ENCODE data around the gene PILRA. TPM values are rescaled to one million over a fixed set of nuclear protein-coding genes. Genes with fewer than 3 reads are reported as not detected.

The PILRA gene
- polyA plus RNA-seq, 1 of the 3 experiments (the other 2 are of a cell fraction): 0.89 TPM

DNA sequence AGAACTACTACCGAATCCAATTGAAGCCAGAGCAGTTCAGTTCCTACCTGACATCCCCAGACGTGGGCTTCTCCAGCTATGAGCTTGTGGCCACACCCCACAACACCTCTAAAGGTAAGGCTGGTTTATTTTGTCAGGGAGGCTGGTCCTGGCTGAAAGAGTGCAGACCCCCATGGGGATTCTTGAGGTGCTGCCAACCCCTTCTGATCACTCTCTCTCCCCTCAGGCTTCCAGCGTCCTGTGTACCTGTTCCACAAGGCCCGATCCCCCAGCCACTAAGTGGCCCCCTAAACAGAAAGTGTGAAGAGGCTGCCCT, 59.9 kb downstream of the PILRA start:
- no peak overlapping the region for H2AFZ ChIP-seq (ENCODE audit: low read depth)
- POLR2A ChIA-PET: no interaction called here

More for the DNA sequence above, 59.9 kb downstream of the PILRA start:
- DNase-seq: no peak
- WGBS (ENCODE audit: low lambda C conversion rate): 84% methylated on average over 4 of the region's 4 CpGs
- H4K20me1 ChIP-seq (ENCODE audit: insufficient read depth): peaks cover 13% of the 10 kb centered on the region
- H3K9me2 ChIP-seq: no peaks in the 10 kb centered on the region
- no peaks in the 10 kb centered on the region for H3K27me3 ChIP-seq (ENCODE audit: insufficient read depth)
- CTCF ChIA-PET: interaction anchor here (1.2 to 2.3 kb wide), 3 partner anchors 17 to 200 kb away, joined by 3 to 14 read pairs (median 3); no protein-coding TSS in a partner anchor
- H3K9ac ChIP-seq: no peak overlapping the region
- peaks cover 63% of the 10 kb centered on the region for H3K79me2 ChIP-seq (ENCODE audit: insufficient read depth)
- no peak overlapping the region for H3K4me2 ChIP-seq
- peaks cover 30% of the 10 kb centered on the region for H3F3A ChIP-seq (replicated peaks; ENCODE audit: insufficient read depth)
- peaks cover 23 to 47% of the 10 kb centered on the region in 2 experiments; a peak in 3 of 4 replicates for H3K4me1 ChIP-seq (ENCODE audit: control insufficient read depth in 1 of 2, insufficient read depth in 2 of 2, low read depth in 1 of 2, low read length in 1 of 2)
- H3K9me3 ChIP-seq: no peaks in the 10 kb centered on the region
- H3K36me3 ChIP-seq (replicated peaks in 1 of 2; ENCODE audit: control insufficient read depth in 1 of 2, insufficient read depth in 2 of 2, low read length in 1 of 2): peaks cover 41 to 43% of the 10 kb centered on the region in 2 experiments
- peak overlapping the region; percentile 2 to 99; a peak in 1 of 4 replicates for H3K27ac ChIP-seq (ENCODE audit: low read depth in 2 of 2, low read length in 1 of 2)
- no peak overlapping the region for H3K4me3 ChIP-seq (ENCODE audit: low read depth in 2 of 2, low read length in 1 of 2)
- TF ChIP-seq JUND (IDR thresholded peaks at IDR 0.05) (no peak), ELF1 (IDR thresholded peaks at IDR 0.05) (no peak), NRF1 (IDR thresholded peaks at IDR 0.05; ENCODE audit: low read depth, low read length) (no peak), NFIC (IDR thresholded peaks at IDR 0.05; ENCODE audit: borderline replicate concordance) (no peak), RAD21 (IDR thresholded peaks at IDR 0.05; ENCODE audit: low read length) (no peak), TAF1 (IDR thresholded peaks at IDR 0.05; ENCODE audit: borderline replicate concordance, low read depth, low read length) (no peak), MEF2A (IDR thresholded peaks at IDR 0.05; ENCODE audit: borderline replicate concordance, low read depth) (no peak), FOSL2 (IDR thresholded peaks at IDR 0.05; ENCODE audit: borderline replicate concordance, low read depth) (no peak), GATA2 (CRISPR knock-in tag; IDR thresholded peaks at IDR 0.05) (no peak), FOXM1 (IDR thresholded peaks at IDR 0.05; ENCODE audit: low read depth) (no peak), GABPA (IDR thresholded peaks at IDR 0.05; ENCODE audit: low read depth) (no peak), EP300 (IDR thresholded peaks at IDR 0.05; ENCODE audit: borderline replicate concordance in 1 of 2, low read depth in 1 of 2, low read length in 1 of 2) (no peak)
- TF ChIP-seq, protein P1, sequence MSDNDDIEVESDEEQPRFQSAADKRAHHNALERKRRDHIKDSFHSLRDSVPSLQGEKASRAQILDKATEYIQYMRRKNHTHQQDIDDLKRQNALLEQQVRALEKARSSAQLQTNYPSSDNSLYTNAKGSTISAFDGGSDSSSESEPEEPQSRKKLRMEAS (IDR thresholded peaks at IDR 0.05; ENCODE audit: low read depth): no peak
- TF ChIP-seq, protein P2, sequence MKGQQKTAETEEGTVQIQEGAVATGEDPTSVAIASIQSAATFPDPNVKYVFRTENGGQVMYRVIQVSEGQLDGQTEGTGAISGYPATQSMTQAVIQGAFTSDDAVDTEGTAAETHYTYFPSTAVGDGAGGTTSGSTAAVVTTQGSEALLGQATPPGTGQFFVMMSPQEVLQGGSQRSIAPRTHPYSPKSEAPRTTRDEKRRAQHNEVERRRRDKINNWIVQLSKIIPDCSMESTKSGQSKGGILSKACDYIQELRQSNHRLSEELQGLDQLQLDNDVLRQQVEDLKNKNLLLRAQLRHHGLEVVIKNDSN (IDR thresholded peaks at IDR 0.05; ENCODE audit: borderline replicate concordance, low read depth): no peak
- TF ChIP-seq, protein P3, sequence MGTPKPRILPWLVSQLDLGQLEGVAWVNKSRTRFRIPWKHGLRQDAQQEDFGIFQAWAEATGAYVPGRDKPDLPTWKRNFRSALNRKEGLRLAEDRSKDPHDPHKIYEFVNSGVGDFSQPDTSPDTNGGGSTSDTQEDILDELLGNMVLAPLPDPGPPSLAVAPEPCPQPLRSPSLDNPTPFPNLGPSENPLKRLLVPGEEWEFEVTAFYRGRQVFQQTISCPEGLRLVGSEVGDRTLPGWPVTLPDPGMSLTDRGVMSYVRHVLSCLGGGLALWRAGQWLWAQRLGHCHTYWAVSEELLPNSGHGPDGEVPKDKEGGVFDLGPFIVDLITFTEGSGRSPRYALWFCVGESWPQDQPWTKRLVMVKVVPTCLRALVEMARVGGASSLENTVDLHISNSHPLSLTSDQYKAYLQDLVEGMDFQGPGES (IDR thresholded peaks at IDR 0.05; ENCODE audit: low read depth, low read length): no peak
- TF ChIP-seq, protein P4, sequence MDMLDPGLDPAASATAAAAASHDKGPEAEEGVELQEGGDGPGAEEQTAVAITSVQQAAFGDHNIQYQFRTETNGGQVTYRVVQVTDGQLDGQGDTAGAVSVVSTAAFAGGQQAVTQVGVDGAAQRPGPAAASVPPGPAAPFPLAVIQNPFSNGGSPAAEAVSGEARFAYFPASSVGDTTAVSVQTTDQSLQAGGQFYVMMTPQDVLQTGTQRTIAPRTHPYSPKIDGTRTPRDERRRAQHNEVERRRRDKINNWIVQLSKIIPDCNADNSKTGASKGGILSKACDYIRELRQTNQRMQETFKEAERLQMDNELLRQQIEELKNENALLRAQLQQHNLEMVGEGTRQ (IDR thresholded peaks at IDR 0.05; ENCODE audit: borderline replicate concordance, low read depth, low read length): no peak
- TF ChIP-seq, protein P5, sequence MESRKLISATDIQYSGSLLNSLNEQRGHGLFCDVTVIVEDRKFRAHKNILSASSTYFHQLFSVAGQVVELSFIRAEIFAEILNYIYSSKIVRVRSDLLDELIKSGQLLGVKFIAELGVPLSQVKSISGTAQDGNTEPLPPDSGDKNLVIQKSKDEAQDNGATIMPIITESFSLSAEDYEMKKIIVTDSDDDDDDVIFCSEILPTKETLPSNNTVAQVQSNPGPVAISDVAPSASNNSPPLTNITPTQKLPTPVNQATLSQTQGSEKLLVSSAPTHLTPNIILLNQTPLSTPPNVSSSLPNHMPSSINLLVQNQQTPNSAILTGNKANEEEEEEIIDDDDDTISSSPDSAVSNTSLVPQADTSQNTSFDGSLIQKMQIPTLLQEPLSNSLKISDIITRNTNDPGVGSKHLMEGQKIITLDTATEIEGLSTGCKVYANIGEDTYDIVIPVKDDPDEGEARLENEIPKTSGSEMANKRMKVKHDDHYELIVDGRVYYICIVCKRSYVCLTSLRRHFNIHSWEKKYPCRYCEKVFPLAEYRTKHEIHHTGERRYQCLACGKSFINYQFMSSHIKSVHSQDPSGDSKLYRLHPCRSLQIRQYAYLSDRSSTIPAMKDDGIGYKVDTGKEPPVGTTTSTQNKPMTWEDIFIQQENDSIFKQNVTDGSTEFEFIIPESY (IDR thresholded peaks at IDR 0.05; ENCODE audit: borderline replicate concordance, low read depth): no peak

Measured in SK-N-SH (cell line).